SHP77 treated with DMSO at 0.1 percent for 48 hours (cell line): ENCODE data around the gene C5orf58.

ENCODE experiments used
- DNase-seq: peaks from one replicate; lab custom pipeline; 2025; lab: John Stamatoyannopoulos, UW

The C5orf58 gene, protein sequence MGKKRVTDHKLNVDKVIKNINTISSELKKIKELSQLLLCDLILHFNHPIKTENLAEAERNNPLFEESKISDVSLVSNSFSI

DNA sequence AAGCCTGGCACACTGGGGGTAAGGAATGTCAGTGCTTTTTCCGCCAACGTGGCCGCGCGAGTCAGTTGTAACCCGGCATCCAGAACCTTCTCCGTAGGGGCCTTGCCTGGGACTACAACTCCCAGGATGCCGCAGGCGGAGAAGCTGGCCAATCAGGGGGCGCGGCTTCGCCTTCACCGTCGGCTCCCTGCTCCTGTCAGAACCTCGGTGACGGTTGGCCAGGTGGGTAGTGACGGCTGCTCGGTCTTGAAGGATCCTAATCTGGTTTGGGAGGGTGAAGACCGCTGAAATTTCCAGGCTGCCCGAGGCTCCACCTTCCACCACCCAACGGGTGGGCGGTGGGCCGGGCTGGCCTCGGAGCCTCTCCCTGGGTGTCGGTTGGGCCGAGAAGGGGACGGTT is at the start of gene C5orf58:
C5orf58 (plus strand) TSS at position 200 of the 400 bp plus-strand sequence. CDS start 1,992 bp downstream, outside the sequence.
- DNase-seq = no peak

DNA sequence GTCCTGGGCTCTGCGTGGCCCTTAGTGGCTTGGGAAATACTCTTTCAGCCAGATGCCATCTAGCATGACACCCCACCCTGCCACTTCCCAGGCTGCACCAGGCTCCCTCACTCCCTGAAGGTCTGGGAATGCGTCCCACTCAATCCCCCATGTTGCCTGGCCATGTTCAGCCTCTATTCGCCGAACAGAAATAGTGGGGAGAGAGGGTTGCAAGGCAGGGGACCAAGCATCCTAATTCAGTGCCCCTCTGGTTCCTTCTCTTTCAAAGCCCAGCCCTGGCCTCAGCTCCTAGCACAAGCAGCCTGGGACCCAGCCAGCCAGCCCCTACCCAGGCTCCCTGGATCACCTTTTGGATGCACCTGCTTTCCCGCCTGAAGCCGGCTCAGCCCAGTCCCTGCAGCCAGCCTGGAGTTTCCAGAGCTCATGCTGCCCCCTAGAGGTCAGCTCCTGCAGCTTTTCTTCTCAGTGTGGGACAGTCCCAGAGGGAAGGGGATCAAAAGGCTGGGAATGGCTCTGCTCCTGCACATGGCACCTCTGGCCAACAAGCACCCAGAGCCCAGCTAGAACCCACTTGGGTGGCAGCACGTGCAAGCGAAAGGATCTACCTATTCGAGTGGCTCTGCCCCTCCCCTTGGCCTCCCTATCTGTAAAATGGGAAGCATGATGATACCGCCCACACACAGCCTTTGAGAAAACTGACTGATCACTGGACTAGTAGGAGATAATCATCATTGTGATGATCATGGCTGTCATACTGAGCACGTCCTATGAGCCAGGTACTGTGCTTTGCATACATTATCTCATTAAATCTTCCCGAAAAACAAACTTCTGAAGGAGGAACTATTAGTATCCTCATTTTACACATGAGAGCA is 48.7 kb upstream of the C5orf58 start:
- DNase-seq = peak; percentile 38

DNA sequence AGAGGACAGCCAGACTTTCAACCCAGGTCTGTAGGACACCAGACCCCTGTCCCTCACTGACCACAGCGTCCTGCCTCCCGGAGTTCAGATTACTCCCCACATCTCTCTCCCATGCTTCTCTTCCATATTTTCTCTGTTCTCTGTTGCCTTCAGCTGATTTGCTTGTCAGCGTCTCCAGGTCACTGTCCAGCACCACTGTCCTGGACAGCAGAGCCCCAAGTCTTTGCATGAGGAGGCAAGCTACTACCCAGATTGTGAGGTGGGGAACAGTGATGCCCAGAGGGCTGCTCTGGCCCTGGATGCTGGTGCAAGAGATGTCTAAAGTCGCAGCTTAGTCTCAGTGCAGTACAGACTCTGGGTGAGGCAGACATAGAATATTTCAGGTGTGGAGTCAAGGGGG is 48.0 kb upstream of the C5orf58 start:
- no peak for DNase-seq

DNA sequence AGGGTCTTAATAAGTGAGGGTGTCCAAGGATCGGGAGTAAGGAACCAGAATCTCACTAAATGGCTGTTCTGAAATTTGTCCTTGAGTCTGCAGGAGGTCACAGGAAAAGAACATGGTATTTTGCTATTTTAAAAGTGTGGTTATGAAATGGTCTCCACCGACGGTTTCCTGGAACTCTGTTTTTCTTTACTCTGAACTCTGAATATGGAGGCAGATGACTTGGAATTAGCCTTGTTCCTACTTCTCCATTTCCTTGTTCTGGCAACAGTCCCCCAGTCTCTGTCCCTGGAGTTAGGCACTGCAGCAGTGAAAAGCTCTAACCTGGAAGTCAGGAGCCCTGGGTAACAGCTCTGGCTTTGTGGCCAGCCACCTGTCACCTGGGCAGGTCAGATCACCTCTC is 46.6 kb upstream of the C5orf58 start:
- no peak for DNase-seq

DNA sequence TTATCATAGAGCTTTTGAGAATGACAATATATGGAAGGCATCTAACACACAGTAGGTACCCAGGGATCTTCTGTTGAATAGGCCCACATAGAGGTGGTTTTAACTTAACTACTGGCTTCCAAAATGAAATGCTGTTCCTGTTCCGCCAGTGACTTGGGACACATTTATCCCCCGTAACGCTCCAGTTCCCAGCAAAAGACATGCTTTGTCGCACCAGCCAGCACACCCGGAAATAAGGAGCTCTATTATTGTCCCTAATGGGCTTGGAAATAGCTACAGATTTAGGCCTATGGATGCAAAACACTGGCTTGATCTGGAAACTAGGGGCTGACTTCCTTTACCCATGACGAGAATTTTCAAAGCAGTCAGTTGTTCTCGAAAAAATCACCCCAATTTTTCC is 45.9 kb upstream of the C5orf58 start:
- no peak for DNase-seq

DNA sequence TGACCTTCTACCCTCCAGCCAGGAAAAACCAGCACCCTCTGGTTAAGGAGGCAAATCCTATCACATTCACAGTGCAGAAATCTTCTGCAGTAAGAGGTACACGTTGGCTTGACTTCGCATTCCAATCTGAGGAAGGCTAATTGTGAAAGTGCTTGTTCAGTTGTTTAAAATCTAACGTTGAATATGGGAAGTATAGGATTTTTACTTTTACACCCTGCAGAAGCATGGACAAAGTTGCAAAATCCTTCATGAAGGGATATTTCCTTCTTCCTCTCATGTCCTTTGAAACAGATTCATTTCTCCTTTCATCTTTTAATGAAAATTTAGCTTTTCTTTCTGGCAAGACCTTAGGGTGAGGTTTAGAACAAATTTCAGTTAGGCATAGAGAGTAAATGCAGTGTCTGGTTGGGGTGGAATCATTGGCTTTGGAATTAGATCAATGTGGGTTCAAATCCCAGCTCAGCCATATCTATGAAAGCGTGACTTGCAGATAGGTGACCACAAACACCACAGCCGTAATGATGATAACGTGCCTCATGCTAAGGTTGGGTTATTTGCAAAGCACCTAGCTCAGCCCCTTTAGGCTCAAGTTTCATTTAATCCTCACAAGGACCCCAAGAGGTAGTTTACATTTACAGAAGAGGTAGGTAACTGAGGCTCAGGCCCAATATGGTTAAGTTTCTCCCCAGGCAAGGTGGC is 42.2 kb upstream of the C5orf58 start:
- DNase-seq = no peak

DNA sequence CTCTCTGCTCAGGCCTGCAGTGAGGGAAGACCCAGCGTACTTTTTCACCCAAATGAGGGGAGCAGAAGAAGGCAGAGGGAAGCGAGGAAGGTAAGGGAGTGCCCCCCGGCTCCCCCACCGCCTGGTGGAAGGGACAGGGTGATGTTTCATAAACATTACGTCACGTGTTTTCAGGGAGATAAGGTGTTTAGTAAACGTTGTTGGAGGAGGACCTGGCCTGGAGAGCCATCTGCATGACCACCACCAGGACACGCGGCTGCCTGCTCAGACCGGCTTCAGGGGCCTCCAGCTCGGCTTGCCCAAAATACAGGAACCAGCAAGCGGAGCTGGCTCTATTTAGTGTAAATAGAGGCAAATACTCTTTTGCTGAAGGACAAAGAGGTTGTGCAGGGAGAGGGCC is 40.0 kb upstream of the C5orf58 start:
- no peak for DNase-seq

DNA sequence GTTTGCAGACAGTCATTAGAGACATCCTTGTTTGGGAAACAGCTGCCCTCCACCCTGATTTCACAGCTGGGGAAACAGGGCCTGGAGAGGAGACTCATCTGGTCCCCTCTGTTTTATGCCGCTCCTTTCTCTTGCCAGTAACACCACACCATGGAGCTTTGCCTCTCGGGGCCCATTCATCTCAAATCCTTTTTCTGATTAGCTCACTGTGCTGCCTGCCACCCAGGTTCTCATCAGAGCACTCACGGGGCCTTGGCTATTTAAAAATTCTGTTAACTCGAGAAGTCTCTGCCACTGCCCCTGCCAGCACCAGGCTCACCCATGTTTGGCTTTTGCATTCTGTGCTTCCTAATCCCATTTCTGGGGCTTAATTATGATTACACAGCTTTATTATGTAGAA is 36.8 kb upstream of the C5orf58 start:
- DNase-seq = no peak

DNA sequence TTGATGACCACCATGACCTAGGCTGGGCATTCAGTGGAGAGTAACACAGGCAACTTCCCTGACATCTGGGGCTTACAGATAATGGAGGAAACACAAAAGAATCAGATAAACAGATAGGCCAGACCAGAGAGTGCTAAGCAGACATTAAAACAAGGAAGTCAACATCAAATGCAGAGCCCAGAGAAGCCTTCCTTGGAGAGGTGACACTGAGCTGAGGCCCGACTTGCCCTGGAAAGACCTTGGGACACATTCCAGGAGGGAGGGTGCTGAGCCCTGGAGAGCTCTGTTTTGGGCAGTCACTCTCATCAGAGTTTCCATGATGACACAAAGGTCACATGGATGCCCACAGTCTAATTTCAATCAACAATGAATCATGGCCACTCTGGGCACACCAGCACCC is 31.9 kb upstream of the C5orf58 start:
- DNase-seq = no peak

DNA sequence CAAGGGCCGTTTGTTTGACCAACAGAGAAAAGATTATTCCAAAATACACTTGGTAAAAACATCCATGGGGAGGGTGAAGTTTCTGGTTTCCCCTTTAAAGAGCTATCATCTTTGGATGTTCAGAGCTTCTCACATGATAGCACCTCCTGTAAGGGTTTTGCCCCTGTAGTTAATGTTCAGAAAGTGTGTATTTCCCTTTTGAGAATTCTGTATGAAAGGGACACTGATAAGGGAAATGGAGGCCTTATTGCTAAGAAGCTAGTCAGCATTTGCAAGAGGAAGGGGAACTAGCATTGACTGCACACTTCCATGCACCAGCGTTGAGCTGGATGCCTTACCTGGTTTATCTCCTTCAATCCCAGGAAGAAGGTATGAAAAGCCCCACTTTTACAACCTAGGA is 31.5 kb upstream of the C5orf58 start:
- no peak for DNase-seq

DNA sequence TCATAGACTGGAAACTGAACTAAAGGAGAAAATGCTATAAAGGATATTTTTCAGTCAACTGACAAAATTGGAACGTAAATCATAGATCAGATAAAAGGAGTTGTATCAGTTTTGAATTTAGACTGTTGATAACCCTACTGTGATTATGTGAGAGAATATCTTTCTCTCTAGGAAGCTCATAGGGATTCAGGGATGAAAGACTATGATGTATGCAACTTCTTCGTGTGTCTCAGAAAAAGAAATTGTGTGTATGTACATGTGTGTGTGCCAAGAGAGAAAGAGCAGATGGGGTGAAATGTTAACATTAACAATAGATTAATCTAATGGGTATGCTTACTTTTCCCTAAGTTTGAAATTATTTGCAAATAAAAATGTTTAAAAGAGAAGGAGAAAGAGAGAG is 30.7 kb upstream of the C5orf58 start:
- no peak for DNase-seq

DNA sequence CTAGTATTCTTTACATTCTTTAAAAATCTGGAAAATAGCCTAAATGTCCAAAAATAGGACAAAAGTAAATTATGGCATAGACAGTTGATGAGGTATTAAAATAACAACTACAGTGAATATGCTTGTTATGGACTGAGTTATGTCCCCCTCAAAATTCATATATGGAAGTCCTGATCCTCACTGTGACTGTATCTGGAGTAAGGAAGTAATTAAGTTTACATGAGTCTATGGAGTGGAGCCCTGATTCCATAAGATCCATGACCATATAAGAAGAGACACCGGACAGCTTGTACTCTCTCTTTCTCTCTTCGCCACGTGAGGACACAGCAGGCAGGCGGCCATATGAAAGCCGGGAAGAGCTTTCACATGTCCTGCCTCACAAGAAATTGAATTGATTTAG is 28.6 kb upstream of the C5orf58 start:
- no peak for DNase-seq

DNA sequence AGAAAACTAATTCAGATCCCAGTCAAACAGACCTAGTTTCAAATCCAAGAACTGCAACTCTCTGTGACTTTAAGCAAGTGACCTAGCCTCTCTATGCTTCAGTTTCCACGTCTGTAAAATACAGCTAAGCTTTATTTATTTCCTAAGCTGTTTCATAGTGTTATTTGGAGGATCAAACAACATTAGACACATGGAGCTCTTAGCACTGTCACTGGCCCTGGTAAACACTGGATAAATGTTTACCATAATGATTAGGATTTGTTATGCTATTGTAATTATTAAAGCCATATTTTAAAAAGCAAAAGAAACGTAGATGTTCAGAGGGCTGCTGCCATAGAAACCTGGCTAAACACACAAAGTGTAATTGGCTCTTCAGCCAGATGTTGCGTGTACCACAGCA is 26.6 kb upstream of the C5orf58 start:
- DNase-seq = no peak

DNA sequence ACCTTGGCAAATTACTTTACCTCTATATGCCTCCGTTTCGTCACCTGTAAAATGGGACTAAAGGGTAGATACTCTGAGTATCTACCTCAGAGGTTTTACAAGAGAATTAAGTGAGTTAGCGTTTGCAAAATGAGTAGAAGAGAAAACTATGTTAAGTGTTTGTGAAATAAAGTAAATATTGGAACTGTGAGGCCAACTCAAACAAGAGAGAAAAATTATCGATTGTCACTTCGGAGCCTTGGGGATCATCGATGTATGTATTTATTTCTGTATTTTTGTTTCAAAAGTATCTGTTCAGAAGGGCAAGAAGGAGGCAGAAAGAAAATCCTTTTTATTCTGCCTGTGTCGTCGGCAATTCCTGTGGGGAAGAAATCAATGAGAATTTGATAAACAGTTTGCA is 25.8 kb upstream of the C5orf58 start:
- no peak for DNase-seq

DNA sequence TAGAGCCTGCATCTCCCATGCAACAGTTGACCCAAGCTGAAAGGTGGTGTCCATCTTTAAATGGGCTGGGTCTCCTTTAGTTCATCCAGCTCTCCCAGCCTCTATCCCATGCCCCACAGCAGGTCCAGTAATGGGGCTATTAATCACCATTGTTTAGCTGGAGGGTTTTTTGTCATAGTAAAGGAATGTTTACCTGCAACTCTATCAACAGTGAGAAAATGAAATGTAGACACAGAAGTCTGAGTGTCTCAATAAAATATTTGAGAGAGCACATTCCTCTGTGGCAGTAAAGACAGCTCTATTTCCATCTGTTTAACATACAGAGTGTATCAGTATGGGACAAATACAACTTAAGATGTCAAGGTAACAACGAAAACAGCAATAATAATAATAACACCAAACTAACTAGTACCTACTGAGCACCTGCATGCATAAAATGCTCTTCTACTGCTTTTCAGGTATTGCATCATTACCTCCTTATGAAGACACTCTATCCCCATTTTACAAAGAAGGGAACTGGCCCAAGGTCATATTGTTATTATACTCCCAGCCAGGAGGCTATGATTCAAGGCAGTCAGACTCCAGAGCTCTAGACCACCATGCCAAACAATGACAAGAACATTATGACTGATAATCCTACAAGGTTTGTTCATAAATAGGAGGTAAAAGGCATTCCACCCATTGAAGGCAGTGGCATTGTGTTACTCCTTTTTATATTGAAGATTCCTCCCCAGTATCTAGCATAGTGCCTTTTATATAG is 21.0 kb upstream of the C5orf58 start:
- no peak for DNase-seq

DNA sequence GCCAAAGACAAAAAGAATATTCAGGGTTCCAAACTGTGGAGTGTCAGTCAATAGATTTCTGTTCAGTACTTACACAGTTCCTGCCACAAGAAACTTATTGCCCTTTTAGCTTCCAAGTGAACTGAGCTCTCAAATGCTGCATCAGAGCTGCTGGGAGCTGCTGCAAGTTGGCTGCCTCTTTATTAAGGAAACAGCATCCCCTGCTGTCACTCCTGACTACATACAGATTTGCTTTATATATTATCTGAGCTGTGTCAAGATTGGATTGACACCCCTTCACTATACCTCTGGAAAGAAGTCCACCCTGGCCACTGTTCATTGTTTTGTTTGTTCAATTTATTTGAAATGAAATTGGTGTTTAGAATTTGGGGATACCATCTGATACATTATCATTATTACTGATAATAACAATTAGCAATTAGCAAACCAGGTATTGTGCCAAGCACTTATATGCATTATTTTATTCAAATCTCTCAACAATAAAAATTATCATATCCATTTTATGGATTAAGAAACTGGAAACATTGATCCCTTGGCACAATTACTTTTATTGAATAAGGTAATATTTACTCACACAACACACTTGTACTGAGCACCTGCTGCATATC is 16.4 kb upstream of the C5orf58 start:
- peak; percentile 1 for DNase-seq

DNA sequence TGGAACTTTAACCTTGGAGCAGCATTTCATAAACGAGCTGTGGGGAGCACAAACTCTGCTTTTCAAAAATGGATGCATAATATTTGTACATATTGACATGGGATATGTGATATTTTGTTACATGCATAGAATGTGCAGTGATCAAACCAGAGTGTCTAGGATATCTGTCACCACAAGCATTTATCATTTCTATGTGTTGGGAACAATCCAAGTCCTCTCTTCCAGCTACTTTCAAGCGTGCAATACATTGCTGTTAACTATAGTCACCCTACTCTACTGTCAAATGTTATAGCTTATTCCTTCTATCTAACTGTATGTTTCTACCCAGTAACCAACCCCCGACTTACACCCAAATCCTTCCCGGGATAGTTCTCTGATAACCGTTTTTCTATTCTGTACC is 15.0 kb upstream of the C5orf58 start:
- DNase-seq = no peak

DNA sequence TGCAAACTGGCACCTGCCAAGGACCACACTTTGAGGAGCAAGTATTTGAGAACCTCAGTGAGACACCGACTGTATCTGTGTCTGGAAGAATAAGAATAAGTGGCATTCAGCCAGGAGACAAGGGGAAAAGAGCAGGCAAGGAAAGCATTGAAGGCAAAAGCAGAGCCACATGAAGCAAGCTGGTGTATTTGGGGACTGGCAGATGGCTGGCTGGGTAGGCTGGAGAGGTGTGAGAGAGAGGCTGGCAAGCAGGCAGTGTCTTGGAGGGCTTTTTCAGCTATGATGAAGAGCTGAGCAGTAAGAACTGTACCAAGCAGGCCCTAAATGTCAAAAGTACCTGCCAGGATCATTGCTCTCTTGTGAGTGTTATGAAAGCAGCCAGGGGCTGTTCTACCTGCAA is 14.1 kb upstream of the C5orf58 start:
- DNase-seq = no peak

DNA sequence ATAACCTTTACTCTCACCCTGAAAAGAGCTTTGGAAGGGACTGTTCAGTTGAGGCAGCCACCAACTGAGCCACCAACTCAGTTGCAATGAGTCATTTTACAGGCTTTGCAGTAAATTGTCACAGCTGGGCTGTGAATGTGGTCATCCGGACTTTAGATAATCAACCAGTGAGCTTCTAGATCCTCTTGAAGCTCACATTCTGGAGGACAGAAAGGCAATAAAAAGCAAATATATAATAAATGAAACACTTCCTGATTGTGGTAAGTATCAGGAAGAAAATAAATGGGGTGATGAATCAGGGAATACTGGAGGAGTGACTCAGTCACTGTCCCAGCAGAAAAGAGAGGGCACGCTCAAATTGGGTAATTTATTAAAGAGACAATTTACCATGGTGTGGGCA is 13.2 kb upstream of the C5orf58 start:
- no peak for DNase-seq

DNA sequence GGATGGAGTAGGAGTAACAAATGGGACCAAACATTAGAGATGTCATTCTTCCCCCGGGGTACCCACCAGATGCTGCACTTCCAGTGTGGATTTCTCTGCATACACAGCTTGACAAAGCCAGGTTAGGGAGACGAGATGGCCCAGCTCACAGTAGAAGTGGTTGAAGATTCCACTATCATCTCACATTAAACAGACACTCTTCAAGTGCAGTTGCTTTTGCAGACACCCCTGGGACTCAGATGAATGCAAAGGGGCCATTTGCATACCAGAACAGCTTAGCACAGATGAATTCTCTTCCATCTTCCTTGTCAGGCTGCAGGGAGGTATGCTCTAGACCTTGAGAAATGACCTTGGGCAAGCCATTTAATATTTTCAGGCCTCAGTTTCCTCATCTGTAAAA is 12.6 kb upstream of the C5orf58 start:
- no peak for DNase-seq

DNA sequence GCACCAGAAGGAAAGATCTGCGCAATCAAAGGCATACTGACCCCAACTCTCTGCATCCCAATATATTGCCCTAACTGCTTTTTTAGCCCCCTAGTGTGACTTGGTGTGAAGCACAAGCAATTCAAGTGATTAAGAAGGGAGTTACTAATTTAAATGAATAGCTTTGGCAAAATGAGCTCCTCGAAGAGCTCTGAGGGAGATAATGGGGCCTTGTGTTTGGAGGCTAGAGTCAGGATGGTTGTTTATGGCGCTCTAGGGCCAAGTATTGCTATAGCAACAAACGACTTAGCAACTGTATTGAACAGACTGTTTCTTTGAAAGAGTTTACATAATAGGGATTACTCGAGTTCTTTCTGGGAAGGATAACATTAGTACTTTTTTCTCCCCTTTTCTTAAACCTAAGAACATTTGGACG is 11.5 kb upstream of the C5orf58 start:
- DNase-seq = no peak

DNA sequence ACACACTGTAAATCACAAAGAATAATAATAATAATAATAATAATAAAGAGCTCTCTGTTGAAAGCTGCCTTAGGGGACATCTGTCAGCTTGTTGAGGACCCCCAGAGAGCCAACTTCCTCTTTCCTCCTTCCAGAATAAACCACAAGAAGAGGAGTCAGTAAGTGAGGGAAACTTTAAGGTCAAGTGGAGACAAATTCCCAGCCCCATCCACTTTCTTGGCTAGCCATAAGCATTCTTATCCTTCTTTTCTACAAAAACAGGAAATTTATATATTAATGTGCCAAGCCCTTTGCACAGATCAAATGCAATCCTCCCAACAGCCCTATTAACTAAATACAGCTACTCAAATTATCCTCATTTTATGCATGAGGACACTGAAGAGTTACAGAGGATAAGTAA is 9.4 kb upstream of the C5orf58 start:
- no peak for DNase-seq
